Measurements from ENCODE around the gene ANKRD13A.
"Not testable (repeated sequence)": the region's sequence is repeated elsewhere in the genome, so short reads cannot be mapped to it uniquely, and the experiment has no call there.

Gene ANKRD13A

DNA sequence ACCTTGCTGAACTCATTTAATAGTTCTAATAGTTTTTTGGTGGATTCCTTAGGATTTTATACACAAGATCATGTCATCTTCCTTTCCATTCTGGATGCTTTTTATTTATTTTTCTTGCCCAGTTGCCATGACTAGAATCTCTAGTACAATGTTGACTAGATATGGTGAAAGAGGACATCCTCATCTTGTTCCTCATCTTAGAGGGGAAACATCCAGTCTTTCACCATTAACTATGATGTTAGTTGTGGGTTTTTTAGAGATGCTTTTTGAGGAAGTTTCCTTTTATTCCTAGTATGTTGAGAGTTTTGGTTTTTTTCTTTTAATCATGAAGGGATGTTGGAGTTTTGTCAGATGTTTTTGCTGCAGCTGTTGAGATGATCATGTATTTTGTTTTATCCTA, 8.7 kb downstream of the ANKRD13A start:
- no peak for DNase-seq (ENCODE audit: low read depth in 3 of 3)

DNA sequence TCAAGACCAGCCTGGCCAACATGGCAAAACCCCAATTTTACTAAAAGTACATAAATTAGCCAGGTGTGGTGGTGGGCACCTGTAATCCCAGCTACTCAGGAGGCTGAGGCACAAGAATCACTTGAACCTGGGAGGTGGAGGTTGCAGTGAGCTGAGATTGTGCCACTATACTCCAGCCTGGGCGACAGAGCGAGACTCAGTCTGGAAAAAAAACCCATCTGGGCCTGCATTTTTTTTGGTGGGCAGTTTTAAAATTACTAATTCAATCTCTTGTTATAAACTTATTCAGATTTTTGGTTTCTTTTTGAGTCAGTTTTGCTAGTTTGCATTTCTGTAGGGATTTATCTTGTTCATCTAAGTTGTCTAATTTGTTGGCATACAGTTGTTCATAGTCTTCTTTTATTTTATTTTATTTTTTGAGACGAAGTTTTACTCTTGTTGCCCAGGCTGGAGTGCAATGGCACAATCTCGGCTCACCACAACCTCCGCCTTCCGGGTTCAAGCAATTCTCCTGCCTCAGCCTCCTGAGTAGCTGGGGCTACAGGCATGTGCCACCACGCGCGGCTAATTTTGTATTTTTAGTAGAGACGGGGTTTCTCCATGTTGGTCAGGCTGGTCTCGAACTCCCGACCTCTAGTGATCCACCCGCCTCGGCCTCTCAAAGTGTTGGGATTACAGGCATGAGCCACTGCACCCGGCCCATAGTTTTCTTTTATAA, 9.6 kb downstream of the ANKRD13A start:
- DNase-seq (ENCODE audit: low read depth in 3 of 3) = not testable (repeated sequence)

DNA sequence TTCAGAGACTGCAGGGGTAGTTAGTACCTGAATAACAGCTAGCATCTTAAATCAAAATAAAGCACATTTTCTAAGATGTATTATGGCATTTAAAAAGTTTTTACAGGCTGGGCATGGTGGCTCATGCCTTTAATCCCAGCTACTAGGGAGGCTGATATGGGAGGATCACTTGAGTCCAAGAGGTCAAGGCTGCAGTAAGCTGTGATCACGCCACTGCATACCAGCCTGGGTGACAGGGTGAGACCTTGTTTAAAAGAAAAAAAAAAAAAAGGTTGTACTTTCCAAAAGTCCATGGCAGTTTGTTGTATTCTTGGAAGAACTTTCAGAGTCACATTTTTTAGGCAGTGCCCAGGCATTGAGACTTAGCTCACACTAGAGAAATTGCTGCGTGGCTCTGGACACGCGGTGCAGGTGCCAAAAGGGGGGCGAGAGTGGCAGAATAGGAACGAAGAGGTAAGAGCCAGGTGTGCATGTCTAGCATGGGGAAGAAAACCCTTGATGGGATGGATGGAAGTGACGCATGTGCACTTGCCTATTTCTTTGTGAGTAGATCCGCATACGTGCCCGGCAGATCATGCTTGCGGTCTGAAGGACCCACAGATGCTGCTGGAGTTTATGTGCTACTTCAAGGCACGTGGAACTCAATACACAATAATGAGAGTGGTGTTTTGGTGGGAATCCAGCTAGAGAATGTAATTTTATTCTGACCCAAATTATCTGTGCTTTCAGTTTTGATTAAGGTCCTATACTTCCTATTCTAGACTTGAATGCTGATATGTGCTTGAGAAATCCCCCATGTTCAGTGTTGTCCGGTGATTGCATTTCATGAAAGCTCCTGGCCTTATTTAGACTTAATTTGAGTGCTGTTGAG, 11.9 kb downstream of the ANKRD13A start:
- DNase-seq (ENCODE audit: low read depth in 3 of 3) = no peak

DNA sequence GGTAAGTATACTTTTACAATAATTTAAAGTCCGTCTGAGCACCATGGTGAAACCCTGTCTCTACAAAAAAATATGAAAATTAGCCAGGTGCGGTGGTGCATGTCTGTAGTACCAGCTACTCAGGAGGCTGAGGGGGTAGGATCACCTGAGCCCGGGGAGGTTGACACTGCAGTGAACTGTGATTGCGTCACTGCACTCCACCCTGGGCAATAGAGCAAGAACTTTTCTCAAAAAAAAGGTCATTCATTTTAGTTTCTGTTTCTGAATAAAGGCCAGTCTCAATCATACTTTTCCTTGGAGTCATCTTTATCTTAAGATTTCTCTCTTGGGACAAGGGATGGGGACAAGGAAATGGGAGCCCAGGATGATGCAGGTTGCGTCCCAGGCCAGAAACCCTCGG, 12.9 kb downstream of the ANKRD13A start:
- DNase-seq (ENCODE audit: low read depth in 3 of 3) = no peak

DNA sequence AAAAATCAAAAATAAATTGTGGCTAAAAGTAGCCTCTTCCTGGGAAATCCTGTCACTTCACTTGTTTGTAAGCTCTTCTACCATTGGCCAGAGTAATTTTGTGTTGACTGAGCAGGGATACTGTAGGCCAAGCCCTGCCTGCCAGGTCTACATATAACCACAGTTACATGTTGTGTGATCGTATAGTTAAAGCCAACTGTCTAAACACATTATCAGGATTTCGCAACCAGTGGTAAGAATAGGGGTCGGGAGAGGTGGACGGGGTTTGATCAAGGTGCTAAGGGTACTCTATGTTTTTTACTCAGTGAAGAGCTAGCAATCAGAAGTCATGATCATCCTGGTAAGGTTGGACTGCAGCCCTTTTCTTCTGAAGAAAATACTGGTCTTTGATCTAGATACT, 13.4 kb downstream of the ANKRD13A start:
- DNase-seq (ENCODE audit: low read depth in 3 of 3) = no peak

DNA sequence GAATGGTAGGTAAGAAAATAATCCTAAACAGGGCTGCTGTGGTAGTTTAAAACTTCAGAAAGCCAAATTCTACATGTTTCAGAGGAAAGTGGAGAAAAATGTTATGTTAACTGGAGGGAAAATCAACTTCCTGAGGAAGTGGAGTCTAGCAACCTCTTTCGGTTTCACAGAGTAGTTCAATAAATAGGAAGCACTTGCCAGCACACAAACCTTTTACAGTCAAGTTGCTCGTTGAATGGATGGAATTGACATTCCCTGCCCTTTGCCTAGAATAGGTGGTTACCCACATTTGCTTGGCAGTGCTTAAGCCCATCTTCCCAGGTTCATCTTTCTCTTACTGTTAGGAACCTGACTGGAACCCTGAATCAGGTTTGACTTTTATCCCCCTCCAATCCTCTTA, 15.9 kb downstream of the ANKRD13A start:
- no peak for DNase-seq (ENCODE audit: low read depth in 3 of 3)

DNA sequence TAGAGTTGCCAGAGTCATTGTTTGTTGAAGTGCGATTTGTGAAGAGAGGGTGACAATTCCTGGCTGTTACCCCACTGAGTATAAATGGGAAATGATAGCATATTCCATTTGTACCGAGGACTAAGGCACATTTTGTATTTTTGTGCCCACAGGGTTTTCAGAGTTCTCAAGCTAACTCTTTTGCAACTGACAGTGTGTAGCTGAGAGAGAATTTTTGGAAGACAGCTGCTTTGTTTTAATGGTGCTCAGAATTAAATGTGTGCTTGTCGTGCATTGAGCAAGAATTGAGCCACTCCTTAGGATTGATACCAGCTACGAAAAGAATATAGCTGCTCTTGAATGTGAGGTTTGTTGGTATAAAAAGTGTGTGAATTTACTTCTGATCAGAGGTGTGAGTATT, 21.7 kb downstream of the ANKRD13A start:
- DNase-seq (ENCODE audit: low read depth in 3 of 3) = no peak

DNA sequence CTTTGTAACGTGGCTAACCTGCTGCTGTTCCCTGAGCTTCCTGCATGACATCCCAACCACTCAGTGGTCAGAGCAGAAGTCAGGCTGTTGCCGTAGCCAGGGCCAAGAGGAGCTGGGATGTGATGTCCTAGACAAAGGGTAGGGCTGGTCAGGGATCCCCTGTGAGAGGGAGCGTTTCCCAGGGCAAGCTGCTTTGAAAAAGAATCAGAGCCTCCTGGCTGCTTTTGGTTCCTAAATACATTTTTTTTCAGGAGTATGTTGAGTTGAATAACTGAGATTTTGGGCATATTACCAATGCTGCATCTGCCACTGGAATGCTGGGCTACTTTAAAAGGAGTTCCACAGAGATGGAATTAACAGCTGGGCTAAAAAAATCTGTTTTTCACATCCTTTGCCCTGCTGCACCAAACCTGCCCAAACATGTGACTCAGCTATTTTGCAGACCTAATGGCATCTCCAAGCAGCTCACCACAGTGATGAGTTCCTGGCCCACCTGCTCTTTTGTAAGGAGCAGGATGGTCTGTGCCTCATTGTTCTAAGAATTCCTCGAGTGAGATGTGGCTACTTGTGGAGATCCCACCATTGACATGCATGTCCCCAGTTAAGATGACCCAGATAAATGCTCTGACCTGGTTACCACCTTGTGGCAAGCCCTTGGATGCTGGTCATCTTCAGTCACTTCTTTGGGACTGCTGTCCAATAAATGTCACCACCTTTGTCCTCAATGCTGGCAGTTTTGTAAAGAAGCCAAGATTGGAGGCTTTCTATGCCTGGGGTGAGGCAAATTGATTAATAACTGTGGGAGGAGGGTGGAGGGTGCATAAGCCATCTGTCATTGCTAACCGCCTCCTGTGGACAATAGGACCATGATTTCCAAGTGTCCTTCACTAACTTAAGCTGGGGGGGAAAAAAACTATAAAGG, 24.1 kb downstream of the ANKRD13A start:
- DNase-seq (ENCODE audit: low read depth in 3 of 3) = no peak

DNA sequence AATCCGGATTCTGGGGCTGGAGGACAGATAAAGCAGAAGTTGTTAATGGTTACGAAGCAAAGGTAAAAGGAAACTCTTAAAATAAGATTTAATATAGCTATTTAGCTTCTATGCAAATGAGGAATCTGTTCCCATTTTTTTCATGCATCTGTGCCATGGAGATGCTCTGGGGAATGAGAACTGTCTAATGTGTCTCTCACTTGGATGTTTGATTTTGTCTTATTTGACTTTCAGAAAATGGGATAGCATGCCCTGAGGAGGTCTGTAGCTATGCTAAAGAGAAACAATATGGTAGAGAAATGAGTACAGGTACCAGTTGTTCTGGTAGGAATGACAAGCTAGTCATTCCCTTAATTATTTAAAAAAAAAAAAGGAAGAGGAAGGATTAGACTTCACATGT, 24.8 kb downstream of the ANKRD13A start:
- DNase-seq (ENCODE audit: low read depth in 3 of 3) = no peak

DNA sequence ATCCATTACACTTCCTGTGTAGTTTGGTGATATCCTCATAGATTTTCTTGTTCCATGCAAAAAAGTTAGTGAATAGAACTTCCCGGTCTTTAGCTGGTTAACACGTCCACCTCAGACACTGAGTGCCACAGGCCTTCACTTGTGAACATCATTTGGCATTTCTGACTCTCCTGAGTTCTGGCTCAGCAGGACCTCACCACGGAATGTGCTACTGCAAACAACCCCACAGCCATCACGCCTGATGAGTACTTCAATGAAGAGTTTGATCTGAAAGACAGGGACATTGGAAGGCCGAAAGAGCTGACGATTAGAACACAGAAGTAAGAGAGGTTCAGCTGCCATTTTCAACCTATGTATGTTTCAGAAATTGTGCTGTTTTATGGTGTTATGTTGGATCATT, 29.1 kb downstream of the ANKRD13A start:
- DNase-seq (ENCODE audit: low read depth in 3 of 3) = no peak

DNA sequence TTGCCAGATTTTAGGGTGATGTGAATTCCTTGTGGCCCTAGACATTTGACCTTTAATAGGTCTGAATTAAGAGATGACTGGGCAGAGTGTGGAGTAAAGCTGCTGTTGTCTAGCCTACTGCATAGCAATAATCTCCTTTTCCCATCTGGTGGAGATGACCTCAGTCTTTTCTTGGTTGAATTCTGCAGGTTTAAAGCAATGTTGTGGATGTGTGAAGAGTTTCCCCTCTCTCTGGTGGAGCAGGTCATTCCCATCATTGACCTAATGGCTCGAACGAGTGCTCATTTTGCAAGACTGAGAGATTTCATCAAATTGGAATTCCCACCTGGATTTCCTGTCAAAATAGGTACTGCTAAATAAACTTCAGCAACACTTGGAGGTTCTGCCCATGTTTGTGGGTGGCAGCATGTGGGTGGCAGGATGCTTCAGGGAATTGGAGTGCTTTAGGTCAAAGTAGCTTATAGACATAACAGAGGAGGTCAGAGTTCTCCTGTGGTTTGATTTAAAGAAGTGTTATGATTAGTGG, 30.1 kb downstream of the ANKRD13A start:
- no peak for DNase-seq (ENCODE audit: low read depth in 3 of 3)

DNA sequence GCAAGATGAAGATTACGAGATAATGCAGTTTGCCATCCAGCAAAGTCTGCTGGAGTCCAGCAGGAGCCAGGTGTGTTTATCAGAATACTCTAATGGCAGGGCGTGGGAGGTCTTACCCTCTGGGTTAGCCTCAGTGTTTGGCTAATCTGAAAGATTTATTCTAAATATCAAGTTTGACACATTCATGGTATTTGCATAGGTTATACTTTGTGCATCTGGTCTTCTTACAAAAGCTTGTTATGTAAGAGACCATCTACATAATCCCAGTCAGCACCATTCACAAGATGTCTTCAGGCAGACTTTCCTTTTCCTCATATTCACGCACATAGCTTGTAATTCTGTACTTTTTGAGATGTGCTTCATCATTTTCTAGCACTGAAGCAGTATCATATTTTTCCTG, 34.7 kb downstream of the ANKRD13A start:
- DNase-seq (ENCODE audit: low read depth in 3 of 3) = no peak

DNA sequence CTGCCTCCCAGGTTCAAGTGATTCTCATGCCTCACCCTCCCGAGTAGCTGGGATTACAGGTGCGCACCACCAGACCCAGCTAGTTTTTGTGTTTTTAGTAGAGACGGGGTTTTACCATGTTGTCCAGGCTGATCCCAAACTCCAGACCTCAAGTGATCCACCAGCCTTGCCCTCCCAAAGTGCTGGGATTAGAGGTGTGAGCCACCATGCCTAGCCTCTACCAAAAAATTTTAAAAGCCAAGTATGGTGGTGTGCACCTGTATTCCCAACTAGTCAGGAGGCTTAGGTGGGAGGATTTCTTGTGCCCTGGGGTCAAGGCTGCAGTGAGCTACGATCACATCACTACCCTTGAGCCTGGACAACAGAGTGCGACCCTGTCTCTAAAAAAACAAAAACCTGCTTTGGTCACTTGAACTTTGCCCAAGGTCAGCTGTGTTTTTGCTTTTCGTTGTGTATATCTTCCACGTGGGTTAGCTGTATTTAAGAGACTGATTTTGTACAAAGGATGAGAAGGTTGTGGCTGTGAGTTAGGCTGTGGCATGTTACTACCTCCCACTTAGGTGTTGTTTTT, 36.4 kb downstream of the ANKRD13A start:
- DNase-seq (ENCODE audit: low read depth in 3 of 3) = no peak

DNA sequence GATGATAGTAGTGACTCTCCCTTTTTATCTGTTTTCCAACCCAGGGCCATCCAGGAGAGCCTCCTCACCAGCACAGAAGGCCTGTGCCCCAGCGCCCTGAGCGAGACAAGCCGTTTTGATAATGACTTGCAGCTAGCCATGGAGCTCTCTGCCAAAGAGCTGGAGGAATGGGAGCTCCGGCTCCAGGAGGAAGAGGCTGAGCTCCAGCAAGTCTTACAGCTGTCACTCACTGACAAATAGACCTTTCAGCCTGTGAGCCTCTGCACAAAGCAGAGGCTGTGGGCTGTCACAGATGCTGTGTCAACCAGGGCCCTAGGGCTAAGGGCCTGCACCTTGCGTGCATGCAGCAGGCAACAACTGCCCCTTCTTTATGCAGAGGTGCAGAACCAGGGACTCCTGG, 38.1 kb downstream of the ANKRD13A start:
- no peak for DNase-seq (ENCODE audit: low read depth in 3 of 3)

DNA sequence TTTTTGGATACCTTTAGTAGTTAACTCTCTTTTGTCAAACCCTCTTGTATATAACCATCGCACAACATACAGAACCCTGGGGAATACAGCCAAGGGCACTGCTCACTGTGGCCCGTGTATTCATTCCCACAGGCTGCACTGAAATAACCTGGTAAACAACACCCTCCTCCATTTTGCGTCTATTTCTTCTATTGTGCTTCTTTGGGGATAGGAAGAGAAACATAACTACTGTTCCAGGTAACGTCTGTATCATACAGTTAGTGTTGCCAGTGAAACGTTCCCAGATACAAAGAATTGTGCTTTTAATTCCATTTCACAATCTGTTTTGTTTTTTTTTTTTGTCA, 39.5 kb downstream of the ANKRD13A start:
- no peak for DNase-seq (ENCODE audit: low read depth in 3 of 3)

DNA sequence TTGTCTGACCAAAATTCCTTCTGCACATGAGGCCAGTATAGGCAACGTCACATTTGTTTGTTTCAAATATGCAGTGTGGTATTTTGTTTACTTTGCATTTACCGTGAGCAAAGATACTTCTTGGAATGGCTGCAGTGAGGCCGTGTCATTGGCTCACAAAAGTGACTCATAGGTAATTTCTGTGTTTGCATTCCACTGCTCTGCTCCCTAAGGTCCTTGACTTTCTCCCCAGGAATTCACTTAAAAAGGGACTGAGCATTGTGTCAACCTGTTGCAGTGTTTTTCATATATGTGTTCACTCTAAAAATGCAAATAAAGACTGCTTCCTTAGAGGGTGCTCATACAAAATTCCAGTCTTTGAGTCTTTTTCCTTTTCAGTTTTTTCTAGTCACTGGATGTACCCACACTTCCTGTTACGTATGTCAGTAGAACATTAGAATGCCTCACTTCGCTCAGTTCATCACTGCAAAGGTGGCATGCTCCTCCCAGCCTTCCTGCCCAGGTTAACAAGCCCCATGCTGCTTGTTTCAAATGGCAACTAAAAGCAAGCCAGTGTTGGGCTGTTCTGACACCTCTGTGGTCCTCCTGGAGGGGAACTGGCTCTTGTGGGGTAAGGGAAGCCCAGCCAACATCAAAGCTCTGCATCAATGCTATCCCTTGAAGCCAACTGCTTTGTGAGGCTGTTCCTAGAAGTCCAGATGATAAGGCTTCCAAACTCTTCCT, 40.0 kb downstream of the ANKRD13A start:
- peak in 2 of 3 experiments; percentile 9 to 11 for DNase-seq (ENCODE audit: low read depth in 3 of 3)

DNA sequence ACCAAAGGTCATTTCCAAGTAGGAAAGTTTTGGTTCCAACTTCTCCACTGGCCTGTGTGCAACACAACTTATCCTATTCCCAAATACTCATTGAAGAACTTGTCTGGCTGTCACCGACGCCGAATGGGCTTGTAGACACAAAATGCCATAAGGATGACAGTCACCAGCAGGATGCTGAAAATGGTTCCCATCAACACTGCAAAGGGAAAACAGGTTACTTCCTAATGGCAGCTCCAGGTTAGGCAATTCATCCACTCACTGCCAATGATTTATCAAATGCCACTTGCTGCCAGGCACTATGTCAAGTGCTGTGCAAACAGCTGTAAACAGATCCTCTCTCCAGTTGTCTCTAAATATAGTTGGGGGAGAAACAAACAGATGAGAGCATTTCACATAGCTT, 43.0 kb downstream of the ANKRD13A start:
- no peak for DNase-seq (ENCODE audit: low read depth in 3 of 3)

DNA sequence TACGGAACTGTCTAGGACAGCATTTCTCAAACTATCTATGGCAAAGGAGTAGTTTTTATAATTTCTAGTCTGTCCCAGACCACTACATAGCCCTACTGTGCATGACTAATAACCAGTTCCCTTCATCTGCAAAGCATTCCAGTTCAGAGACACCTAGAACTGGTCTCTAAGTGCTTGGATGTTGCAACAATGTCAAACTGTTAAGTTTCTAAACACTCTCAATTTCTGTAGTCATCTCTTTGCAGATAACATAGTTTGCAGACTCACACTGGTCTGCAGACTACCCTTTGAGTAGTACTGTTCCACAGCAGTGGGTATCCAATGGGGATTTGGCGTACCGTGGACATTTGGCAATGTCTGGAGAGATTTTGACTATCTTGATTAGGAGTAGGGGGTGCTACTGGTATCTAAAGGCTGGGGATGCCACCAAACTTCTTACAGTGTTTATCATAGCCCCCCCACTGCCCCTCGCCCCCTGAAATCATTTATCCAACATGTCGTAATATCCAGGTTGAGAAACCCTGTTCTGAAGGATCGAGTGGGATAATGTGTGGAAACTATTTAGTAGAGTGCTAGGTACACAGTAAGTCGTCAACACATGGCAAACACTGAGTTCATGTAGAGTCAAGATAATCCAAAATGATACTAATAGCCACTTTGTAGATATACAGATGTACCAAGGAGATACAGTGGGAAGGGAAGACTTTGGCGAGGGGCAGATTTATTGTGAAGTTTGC, 47.4 kb downstream of the ANKRD13A start:
- no peak for DNase-seq (ENCODE audit: low read depth in 3 of 3)

DNA sequence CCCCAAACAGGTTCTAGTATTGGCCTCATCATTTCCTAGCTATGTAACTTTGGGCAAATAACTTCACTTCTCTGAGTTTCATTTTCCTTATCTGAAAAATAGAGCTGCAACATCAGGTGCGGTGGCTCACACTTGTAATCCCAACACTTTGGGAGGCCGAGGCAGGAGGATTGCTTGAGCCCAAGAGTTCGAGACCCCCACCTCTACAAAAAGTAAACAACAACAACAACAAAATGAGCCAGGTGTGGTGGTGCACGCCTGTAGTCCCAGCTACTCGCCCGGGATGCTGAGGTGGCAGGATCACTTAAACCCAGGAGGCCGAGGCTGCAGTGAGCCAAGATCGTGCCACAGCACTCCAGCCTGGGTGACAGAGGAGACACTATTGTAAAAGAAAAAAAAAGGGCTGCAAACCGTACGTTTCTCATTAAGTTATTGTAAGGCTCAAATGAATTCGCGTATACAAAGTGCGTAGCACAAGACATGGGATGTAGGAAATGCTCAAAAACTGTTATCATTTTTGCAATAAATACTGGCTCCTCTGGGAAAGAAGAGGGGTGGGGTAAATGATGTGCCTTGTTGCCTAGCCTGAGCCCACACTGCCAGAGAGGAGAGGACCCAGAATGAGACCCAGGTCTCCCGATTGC, 48.2 kb downstream of the ANKRD13A start:
- no peak for DNase-seq (ENCODE audit: low read depth in 3 of 3)
